Hematopoietic multipotent progenitor cell treated with erythropoietin and hydrocortisone succinate and interleukin-3 and kit ligand, for 17 days (in vitro differentiated cells): ENCODE data around the gene ABHD5.

Source experiments
- DNase-seq: peaks from one replicate; pipeline ENCODE4 v3.0.0-alpha.2; 2015; ENCODE audit warnings: low spot score

ABHD5 gene

DNA sequence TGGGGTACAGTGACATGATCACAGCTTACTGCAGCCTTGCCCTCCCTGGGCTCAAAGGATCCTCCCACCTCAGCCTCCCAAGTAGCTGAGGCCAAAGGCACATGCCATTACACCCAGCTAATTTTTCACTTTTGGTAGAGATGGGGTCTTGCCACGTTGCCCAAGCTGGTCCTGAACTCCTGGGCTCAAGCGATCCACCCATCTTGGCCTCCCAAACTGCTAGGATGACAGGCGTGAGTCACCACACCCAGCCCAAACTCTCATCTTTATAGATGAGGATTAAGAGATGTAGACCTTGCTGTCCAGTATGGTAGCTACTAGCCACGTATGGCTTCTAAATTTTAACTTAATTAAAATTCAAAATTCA lies 4.4 kb upstream of the ABHD5 start:
- peak; percentile 47 for DNase-seq

- DNase-seq = peak; percentile 70
These were observed 3.8 kb upstream of the ABHD5 start for GRCh38 chr3:43686700-43687498.

- no peak for DNase-seq
These were observed 3.3 kb upstream of the ABHD5 start for GRCh38 chr3:43687499-43687811.

DNA sequence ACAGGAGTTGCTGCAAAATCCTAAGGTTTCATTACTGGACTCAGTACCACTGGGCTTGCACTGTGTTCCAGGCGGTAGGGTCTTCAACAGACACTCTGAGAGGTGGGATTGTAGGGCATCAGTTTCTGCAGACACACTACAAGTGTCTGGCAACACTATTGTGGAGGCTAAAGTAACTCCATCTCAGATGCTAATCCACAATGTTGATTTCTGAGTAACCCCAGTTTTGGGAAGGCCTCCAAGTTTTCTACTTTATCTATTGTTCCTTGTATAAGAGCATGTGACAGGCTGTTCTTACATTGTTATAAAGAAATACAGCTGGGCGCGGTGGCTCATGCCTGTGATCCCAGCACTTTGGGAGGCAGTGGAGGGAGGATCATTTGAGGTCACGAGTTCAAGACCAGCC lies 2.5 kb upstream of the ABHD5 start:
- peak; percentile 22 for DNase-seq

GRCh38 chr3:43689166-43689565 lies 1.6 kb upstream of the ABHD5 start:
- peak; percentile 31 for DNase-seq

DNA sequence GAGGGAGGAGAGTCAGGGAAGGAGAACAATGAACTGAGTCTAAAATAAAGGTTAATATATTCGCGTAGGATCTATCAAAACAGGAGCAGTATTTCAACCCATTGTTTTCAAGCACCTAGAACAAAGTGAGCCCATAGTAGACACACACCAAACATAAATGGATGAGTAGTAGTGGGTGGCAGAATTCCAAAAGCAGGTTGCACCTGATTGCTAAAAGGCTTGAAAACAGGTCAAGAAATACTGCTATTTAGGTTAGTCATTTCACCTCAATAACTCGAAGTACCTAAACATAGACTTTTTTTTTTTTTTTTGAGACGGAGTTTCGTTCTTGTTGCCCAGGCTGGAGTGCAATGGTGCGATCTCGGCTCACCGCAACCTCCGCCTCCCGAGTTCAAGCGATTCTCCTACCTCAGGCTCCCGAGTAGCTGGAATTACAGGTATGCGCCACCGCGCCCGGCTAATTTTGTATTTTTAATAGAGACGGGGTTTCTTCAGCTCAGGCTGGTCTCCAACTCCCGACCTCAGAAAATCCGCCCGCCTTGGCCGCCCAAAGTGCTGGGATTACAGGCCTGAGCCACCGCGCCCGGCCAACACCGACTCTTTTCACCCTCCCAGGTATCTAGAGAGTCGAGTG lies 855 bp upstream of the ABHD5 start:
- DNase-seq = peak; percentile 61

DNA sequence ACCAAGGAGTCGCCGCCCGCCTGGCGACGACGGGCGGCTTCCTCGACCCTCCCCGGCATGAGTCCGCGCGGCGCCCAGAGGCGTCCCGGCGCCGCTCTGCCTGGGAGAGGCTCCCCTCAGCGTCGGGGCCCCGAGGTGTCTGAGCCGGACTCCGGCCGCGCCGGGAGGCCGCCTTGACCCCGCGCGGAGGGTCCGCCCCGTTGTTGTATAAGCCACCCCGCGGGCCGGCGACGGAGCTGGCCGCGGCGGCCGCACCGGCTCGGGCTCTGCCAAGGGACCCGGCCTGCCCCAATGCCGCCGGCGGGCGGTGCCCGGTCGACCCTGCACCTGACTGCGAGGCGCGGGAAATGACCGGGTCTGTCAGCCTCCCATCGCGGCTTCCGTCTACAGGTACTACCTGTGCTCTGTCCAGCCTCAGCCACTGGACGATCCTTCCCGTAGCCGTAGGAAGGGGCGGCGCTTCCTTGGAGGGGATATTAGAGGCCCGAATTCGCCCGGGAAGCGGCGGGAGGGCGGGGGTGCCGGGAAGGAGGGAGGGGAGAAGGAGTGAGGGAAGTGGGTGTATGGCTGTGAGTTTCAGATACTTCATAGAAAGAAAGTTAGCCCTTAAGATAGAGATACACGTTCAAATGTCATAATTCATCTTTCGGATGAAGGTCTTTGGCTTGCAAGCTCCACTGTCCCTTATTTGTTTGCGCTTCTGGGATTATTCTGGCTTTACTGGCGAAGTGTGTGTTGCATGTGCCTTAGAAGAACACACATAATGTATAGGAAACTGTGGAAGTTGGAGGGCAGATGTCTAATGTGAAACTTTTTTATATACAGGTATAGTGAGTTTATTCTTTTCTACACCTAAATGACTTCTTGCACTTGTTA lies 620 bp downstream of the ABHD5 start:
- peak; percentile 66 for DNase-seq

- peak; percentile 70 for DNase-seq
These were observed 1.5 kb downstream of the ABHD5 start for GRCh38 chr3:43692085-43692855.

DNA sequence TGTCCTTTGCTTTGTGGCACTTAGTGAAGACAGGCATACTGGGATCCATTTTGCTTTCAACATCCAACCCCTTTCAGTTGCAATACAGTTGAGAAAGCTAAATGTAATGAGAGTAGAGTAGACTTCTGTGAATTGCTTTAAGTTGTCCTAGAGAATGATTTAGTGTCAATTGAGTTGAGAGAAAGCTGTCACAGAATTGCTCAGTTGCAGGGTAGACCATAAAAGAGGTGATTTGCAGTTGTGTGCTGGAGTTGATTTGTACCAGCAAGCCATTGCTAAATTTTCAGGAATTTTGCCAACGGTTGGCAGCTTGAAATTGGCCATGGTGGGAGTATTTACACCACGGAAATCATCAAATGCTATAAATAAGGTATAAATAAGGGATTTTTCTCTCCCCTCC lies 2.2 kb downstream of the ABHD5 start:
- peak; percentile 62 for DNase-seq

- DNase-seq = peak; percentile 58
These were observed 2.9 kb downstream of the ABHD5 start for GRCh38 chr3:43693594-43693993.

GRCh38 chr3:43695443-43695842 lies 4.7 kb downstream of the ABHD5 start:
- DNase-seq = peak; percentile 55

DNA sequence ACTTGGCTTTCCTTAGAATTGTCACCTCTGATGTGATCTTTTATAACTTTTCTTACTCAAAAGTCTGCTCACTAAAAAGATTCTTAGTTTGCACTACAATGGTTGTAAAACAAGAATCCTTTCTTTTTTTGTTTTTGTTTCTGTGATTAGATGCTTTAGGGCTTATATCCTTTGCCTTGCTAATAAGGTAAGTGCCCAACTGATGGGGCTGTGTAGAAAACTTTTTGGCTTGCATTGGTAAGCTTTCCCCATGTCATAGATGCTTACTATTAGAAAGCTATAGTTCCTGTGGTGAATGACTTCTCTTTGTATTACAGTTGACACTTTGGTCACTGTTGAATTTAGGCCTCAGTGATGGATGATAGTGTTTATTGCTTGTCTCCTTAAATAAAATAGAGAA lies 5.1 kb downstream of the ABHD5 start:
- no peak for DNase-seq

- peak; percentile 38 for DNase-seq
These were observed 5.7 kb downstream of the ABHD5 start for GRCh38 chr3:43696441-43696840.

DNA sequence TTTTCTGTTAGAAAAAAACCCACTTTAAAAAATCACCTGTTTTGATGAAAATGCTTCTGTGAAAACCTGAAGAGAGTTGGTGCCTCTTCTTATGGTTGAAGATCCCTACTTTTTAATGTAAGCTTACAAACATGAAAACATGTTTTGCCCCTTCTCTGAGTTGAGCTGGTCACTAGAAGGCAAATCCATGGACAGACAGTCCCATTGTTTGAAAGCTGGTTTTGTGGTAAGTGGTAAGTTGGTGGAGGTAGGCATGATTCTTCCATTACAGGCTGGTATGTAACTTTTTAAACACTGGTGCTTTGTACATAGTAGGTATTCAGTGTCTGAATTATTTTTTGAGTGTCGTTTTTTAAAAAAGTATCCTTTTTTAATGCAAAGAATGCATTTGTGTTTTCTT lies 6.1 kb downstream of the ABHD5 start:
- DNase-seq = no peak

DNA sequence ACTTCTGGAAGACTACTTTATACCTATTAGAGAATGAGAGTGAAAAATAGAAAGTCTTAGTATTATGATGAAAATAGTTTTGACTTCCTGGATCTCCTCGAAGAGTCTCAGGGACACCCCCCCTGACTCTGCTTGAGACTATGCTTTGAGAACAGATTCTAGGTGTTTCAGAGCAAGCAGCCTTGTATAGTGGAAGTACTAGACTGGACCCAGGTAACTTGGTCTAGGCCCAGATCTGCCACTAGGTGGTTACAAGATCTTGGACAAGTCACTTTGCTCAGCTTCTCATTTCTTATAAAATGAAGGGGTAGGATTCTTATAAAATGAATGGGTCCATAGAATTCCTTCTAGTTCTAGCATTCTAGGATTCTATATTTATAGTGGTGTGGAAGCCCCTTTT lies 9.1 kb downstream of the ABHD5 start:
- peak; percentile 60 for DNase-seq

DNA sequence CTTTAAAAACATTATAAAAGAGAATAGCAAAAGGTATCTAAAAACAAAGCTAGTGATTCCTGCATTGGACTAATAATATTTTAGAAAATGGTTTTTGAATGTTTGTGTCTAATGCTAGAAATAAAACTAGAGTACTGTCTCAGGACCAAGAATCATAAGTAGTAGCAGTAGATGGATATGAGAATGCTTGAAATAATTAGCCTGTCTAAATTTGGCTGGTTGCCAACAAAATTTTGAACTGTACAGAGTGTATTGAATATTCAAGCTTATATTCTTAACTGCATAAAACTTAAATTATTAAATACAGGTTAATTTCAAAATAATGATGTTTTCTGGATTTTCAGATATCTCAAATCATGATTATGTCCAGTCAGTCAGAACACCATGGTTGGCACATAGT lies 14.0 kb downstream of the ABHD5 start:
- DNase-seq = peak; percentile 54

DNA sequence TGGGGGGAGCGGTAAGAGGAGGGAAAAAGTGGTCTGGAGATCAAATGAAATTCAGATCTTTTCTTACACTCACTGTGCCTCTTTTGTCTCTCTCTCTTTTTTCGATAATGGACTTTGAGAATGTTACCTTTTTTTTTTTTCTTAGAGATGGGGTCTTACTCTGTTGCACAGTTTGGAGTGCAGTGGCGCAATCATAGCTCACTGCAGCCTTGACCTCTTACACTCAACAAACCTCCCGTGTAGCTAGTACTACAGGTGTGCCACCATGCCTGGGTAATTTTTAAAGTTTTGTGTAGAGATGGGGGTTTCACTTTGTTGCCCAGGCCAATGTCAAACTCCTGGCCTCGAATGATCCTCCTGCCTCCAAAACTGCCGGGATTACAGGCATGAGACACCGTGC lies 15.6 kb downstream of the ABHD5 start:
- no peak for DNase-seq

DNA sequence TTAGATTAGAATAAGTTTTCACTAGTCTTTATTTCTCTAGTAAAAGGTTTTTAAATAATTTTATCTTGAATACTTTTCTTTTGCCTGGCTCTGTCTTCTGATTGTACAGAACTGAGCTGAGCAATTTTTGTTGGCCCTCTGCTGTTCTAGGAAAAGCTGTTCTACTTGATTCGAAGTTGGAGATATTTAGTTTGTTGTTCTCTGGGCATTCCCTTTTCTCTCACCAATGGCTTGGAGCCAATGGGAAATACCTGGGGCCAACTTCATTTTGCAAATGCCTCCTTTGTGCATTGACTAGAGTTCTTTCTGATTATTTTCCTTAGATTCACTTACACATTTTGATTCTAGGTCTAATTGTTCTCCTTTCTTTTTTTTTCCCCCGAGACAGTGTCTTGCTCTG lies 16.5 kb downstream of the ABHD5 start:
- DNase-seq = no peak

DNA sequence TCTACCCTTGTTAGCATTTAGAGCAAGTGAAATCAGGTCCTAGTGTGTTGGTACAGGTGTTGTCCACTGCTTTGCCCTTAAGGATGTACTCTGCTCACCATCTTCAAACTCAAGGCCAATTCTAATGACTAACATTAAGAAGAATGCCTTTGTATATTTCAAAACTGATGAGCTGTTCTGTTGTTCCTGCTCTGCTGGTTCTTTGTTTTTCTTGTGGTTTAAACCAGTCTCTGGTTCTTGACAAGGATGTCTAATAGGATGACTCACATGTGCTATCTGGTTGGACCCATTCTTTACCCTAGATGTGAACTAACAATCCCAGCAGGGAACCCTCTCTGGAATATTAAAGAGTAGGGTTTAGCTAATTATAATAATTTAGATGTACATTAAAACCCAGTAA lies 17.3 kb downstream of the ABHD5 start:
- no peak for DNase-seq

DNA sequence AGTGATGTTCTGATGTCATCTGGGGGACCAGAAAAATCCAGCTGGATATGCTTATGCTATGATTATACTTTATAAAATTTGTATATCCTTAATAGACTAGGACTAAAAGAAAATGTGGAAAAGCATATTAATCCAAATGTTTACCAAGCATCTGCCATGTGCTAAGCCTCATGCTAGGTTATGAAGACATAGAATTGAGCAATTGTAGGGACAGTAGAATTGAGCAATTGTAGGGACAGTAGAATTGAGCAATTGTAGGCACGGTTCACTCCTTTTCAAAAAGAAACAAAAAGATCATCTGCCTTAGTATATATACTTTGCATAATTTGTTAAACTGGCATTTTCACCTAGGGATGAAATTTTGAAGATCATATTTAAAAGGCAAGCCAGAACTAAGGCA lies 18.3 kb downstream of the ABHD5 start:
- no peak for DNase-seq

- DNase-seq = no peak
These were observed 19.9 kb downstream of the ABHD5 start for GRCh38 chr3:43710607-43711006.

- no peak for DNase-seq
These were observed 27.6 kb downstream of the ABHD5 start for GRCh38 chr3:43718296-43718695.
